HG02588 (cell line): ENCODE data around the gene TNRC6B.
"Not testable (repeated sequence)": the region's sequence is repeated elsewhere in the genome, so short reads cannot be mapped to it uniquely, and the experiment has no call there.

Experiments
- ATAC-seq: cut with Tn5 transposase; IDR thresholded peaks from one replicate; pipeline ENCODE4 v1.9.1; 2021; ENCODE audit warnings: mild to moderate bottlenecking, moderate library complexity; ENCODE audit not compliant: unreplicated experiment

TNRC6B gene

GRCh38 chr22:40177738-40178416 is at the start of gene TNRC6B:
TSS of gene TNRC6B (plus strand) at chr22:40177925. CDS start at chr22:40178136, 211 bp downstream.
- ATAC-seq, result peak; percentile 81

- no peak for ATAC-seq
Measured at GRCh38 chr22:40128989-40129388, 48.7 kb upstream of the TNRC6B start.

GRCh38 chr22:40137132-40137531 is 40.6 kb upstream of the TNRC6B start:
- ATAC-seq, result no peak

- ATAC-seq, result no peak
Measured at GRCh38 chr22:40138866-40139265, 38.9 kb upstream of the TNRC6B start.

- no peak for ATAC-seq
Measured at GRCh38 chr22:40147388-40148176, 30.1 kb upstream of the TNRC6B start.

GRCh38 chr22:40153192-40153591 is 24.5 kb upstream of the TNRC6B start:
- no peak for ATAC-seq

GRCh38 chr22:40153705-40154104 is 24.0 kb upstream of the TNRC6B start:
- no peak for ATAC-seq

- ATAC-seq, result no peak
Measured at GRCh38 chr22:40156001-40156516, 21.7 kb upstream of the TNRC6B start.

- ATAC-seq, result not testable (repeated sequence)
Measured at GRCh38 chr22:40156682-40157081, 21.0 kb upstream of the TNRC6B start.

- no peak for ATAC-seq
Measured at GRCh38 chr22:40157330-40157945, 20.3 kb upstream of the TNRC6B start.

- no peak for ATAC-seq
Measured at GRCh38 chr22:40161194-40161593, 16.5 kb upstream of the TNRC6B start.

- not testable (repeated sequence) for ATAC-seq
Measured at GRCh38 chr22:40165537-40165936, 12.2 kb upstream of the TNRC6B start.

GRCh38 chr22:40175611-40176244 is 2.0 kb upstream of the TNRC6B start:
- no peak for ATAC-seq

GRCh38 chr22:40176921-40177737 is 596 bp upstream of the TNRC6B start:
- no peak for ATAC-seq

- no peak for ATAC-seq
Measured at GRCh38 chr22:40178417-40179409, 988 bp downstream of the TNRC6B start.

GRCh38 chr22:40179526-40179925 is 1.8 kb downstream of the TNRC6B start:
- no peak for ATAC-seq

GRCh38 chr22:40180403-40180802 is 2.7 kb downstream of the TNRC6B start:
- ATAC-seq, result no peak

GRCh38 chr22:40181323-40181722 is 3.6 kb downstream of the TNRC6B start:
- no peak for ATAC-seq

GRCh38 chr22:40182231-40182835 is 4.6 kb downstream of the TNRC6B start:
- ATAC-seq, result no peak
